ENCODE data around the gene GSAP. TPM values are rescaled to one million over a fixed set of nuclear protein-coding genes. Genes with fewer than 3 reads are reported as not detected.
A peak's percentile ranks its signal among the peaks of the same experiment; 100 is the strongest.

Gene GSAP
- total and polyA plus RNA-seq, 5 donors from 2014 or later, result 1.1 to 6.8 (median 3.2) TPM

DNA sequence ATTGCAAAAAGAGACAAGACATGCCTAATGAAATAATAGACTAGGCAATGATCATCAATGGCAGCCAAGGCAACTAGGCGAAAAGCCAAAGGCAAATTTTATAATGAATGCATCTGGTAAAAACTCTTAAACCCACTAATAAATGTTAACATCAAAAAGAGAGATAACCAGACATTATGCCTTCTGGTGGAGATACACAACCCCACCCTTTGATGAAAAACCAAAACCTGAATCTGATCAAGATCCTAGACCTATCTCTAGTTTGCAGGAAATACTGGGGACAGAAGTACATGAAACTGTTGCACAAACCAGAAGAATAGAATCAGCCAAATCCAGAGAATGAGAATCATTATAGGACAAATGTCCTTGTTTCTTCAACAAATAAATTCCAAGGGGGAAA lies 22.0 kb upstream of the GSAP start:
- ATAC-seq (ENCODE audit: low read depth in 2 of 2) (no peak), DNase-seq (no peak)
- H3K9me3 Mint-ChIP-seq, result no peaks in the 10 kb centered on the region
- H3K4me3 Mint-ChIP-seq, result no peak overlapping the region
- Histone ChIP-seq H3K4me1 (ENCODE audit: control insufficient read depth, insufficient read depth, low read length, poor library complexity, severe bottlenecking) (no peaks in the 10 kb centered on the region), H3K36me3 (ENCODE audit: control insufficient read depth, insufficient read depth, low read length) (no peaks in the 10 kb centered on the region), H3K27ac (ENCODE audit: insufficient read depth, low read length, poor library complexity, severe bottlenecking) (no peak overlapping the region), H3K9me3 (ENCODE audit: control insufficient read depth in 2 of 2, low read length in 2 of 2) (no peaks in the 10 kb centered on the region), H3K4me3 (ENCODE audit: low read depth, low read length) (no peak overlapping the region), H3K27me3 (ENCODE audit: control insufficient read depth, insufficient read depth, low read length) (peaks cover 4% of the 10 kb centered on the region)
- H3K36me3 Mint-ChIP-seq, result no peaks in the 10 kb centered on the region
- no peaks in the 10 kb centered on the region for H3K4me1 Mint-ChIP-seq
- H3K27ac Mint-ChIP-seq, result no peak overlapping the region
- peaks cover 29% of the 10 kb centered on the region for H3K27me3 Mint-ChIP-seq

GRCh38 chr7:77434570-77435275 lies 18.6 kb upstream of the GSAP start:
- Histone ChIP-seq H3K4me3 (ENCODE audit: low read depth, low read length) (no peak overlapping the region), H3K36me3 (ENCODE audit: control insufficient read depth, insufficient read depth, low read length) (no peaks in the 10 kb centered on the region), H3K9me3 (ENCODE audit: control insufficient read depth in 2 of 2, low read length in 2 of 2) (no peaks in the 10 kb centered on the region), H3K27ac (ENCODE audit: insufficient read depth, low read length, poor library complexity, severe bottlenecking) (no peak overlapping the region), H3K4me1 (ENCODE audit: control insufficient read depth, insufficient read depth, low read length, poor library complexity, severe bottlenecking) (no peaks in the 10 kb centered on the region), H3K27me3 (ENCODE audit: control insufficient read depth, insufficient read depth, low read length) (peaks cover 3% of the 10 kb centered on the region)
- H3K36me3 Mint-ChIP-seq, result no peaks in the 10 kb centered on the region
- no peak for DNase-seq
- H3K27me3 Mint-ChIP-seq, result peaks cover 28% of the 10 kb centered on the region
- no peak overlapping the region for H3K4me3 Mint-ChIP-seq
- no peaks in the 10 kb centered on the region for H3K4me1 Mint-ChIP-seq
- H3K27ac Mint-ChIP-seq, result no peak overlapping the region
- no peak for ATAC-seq (ENCODE audit: low read depth in 2 of 2)
- no peaks in the 10 kb centered on the region for H3K9me3 Mint-ChIP-seq

DNA sequence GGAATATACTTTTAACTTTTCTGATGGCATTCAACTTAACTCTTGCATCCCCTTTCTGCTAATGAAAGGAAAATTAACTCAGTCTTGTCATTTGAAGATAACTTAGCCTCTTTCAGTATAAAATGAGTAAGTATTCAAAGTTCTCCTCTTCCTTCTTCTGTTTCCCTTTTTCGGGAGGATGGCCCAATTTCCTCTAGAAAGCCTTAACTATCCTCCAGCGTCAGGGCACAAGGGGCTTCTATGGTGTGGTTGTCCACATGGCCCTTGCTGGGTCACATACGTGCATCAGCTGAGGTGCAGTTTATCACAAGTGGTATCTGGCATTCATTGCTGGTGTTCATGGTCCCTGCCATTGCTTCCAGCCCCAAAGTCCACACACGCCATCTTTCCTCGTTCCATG lies 17.8 kb upstream of the GSAP start:
- no peaks in the 10 kb centered on the region for H3K36me3 ChIP-seq (ENCODE audit: control insufficient read depth, insufficient read depth, low read length)
- ATAC-seq (ENCODE audit: low read depth in 2 of 2), result no peak
- H3K9me3 ChIP-seq (ENCODE audit: control insufficient read depth in 2 of 2, low read length in 2 of 2), result no peaks in the 10 kb centered on the region
- no peaks in the 10 kb centered on the region for H3K9me3 Mint-ChIP-seq
- H3K27me3 ChIP-seq (ENCODE audit: control insufficient read depth, insufficient read depth, low read length), result peaks cover 1% of the 10 kb centered on the region
- no peaks in the 10 kb centered on the region for H3K4me1 ChIP-seq (ENCODE audit: control insufficient read depth, insufficient read depth, low read length, poor library complexity, severe bottlenecking)
- H3K27ac Mint-ChIP-seq, result no peak overlapping the region
- DNase-seq, result no peak
- no peak overlapping the region for H3K27ac ChIP-seq (ENCODE audit: insufficient read depth, low read length, poor library complexity, severe bottlenecking)
- peaks cover 0 to 5% (median under 1%) of the 10 kb centered on the region in 4 donors for H3K4me1 Mint-ChIP-seq
- H3K36me3 Mint-ChIP-seq, result no peaks in the 10 kb centered on the region
- H3K4me3 Mint-ChIP-seq, result no peak overlapping the region
- H3K27me3 Mint-ChIP-seq, result peaks cover 28% of the 10 kb centered on the region
- no peak overlapping the region for H3K4me3 ChIP-seq (ENCODE audit: low read depth, low read length)

GRCh38 chr7:77430927-77431326 lies 14.8 kb upstream of the GSAP start:
- Mint-ChIP-seq H3K27ac (no peak overlapping the region), H3K36me3 (no peaks in the 10 kb centered on the region), H3K4me1 (peaks cover 0 to 21% (median 12%) of the 10 kb centered on the region in 4 donors), H3K9me3 (no peaks in the 10 kb centered on the region), H3K4me3 (no peak overlapping the region), H3K27me3 (peaks cover 38% of the 10 kb centered on the region)
- ATAC-seq (ENCODE audit: low read depth in 2 of 2) (no peak), DNase-seq (no peak)
- H3K4me1 ChIP-seq (ENCODE audit: control insufficient read depth, insufficient read depth, low read length, poor library complexity, severe bottlenecking), result peaks cover 11% of the 10 kb centered on the region
- H3K4me3 ChIP-seq (ENCODE audit: low read depth, low read length), result no peak overlapping the region
- no peaks in the 10 kb centered on the region for H3K36me3 ChIP-seq (ENCODE audit: control insufficient read depth, insufficient read depth, low read length)
- H3K27me3 ChIP-seq (ENCODE audit: control insufficient read depth, insufficient read depth, low read length), result peaks cover 1% of the 10 kb centered on the region
- no peaks in the 10 kb centered on the region for H3K9me3 ChIP-seq (ENCODE audit: control insufficient read depth in 2 of 2, low read length in 2 of 2)
- no peak overlapping the region for H3K27ac ChIP-seq (ENCODE audit: insufficient read depth, low read length, poor library complexity, severe bottlenecking)

GRCh38 chr7:77428777-77429231 lies 12.7 kb upstream of the GSAP start:
- peaks cover 11% of the 10 kb centered on the region for H3K4me1 ChIP-seq (ENCODE audit: control insufficient read depth, insufficient read depth, low read length, poor library complexity, severe bottlenecking)

DNA sequence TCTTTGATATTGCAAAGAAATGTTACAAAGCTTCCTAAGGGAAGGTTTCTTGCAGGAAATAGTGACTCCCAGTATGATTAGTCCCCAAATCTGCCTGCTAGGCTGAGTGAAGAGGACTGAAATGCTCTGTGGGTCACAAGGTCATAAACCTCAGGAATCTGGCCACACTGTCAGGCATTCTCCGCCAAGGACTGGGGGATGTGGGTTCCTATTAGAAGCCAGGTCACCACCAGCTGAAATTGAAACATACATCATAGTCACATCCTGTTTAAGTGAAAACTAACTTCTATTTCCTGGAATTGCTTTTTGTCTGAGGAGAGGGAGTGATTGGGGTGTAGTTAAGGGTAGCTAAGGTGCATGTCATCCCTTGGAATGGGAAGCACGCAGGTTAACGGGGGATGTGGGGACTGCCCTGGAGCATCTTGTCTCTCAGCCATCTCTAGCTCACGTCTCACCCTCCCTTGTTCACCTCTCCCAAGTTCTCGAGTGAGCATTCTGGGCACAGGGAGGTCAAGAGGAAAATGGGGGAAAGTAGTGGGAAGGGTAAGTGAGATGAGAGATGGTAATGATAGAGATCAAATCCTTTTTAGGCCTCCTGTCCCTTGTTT lies 12.0 kb upstream of the GSAP start:
- Histone ChIP-seq H3K36me3 (ENCODE audit: control insufficient read depth, insufficient read depth, low read length) (no peaks in the 10 kb centered on the region), H3K9me3 (ENCODE audit: control insufficient read depth in 2 of 2, low read length in 2 of 2) (no peaks in the 10 kb centered on the region), H3K27ac (ENCODE audit: insufficient read depth, low read length, poor library complexity, severe bottlenecking) (no peak overlapping the region), H3K4me3 (ENCODE audit: low read depth, low read length) (no peak overlapping the region), H3K4me1 (ENCODE audit: control insufficient read depth, insufficient read depth, low read length, poor library complexity, severe bottlenecking) (peaks cover 11% of the 10 kb centered on the region), H3K27me3 (ENCODE audit: control insufficient read depth, insufficient read depth, low read length) (no peaks in the 10 kb centered on the region)
- Mint-ChIP-seq H3K4me3 (peak overlapping the region in 2 of 4 donors; percentile 0 to 66), H3K4me1 (peaks cover 0 to 21% (median 12%) of the 10 kb centered on the region in 4 donors), H3K27ac (peak overlapping the region; percentile 7 to 52 (median 39)), H3K36me3 (no peaks in the 10 kb centered on the region), H3K27me3 (peaks cover 29% of the 10 kb centered on the region), H3K9me3 (no peaks in the 10 kb centered on the region)
- ATAC-seq (ENCODE audit: low read depth in 2 of 2) (peak; percentile 60 to 67), DNase-seq (peak in 1 of 3 donors; percentile 77)

More at GRCh38 chr7:77428777-77429231, 12.7 kb upstream of the GSAP start:
- Mint-ChIP-seq H3K4me3 (no peak overlapping the region), H3K36me3 (no peaks in the 10 kb centered on the region), H3K27me3 (peaks cover 30% of the 10 kb centered on the region), H3K4me1 (peaks cover 0 to 21% (median 12%) of the 10 kb centered on the region in 4 donors), H3K9me3 (no peaks in the 10 kb centered on the region), H3K27ac (peak overlapping the region in 2 of 3 donors; percentile 22 to 49)
- no peaks in the 10 kb centered on the region for H3K9me3 ChIP-seq (ENCODE audit: control insufficient read depth in 2 of 2, low read length in 2 of 2)
- ATAC-seq (ENCODE audit: low read depth in 2 of 2) (peak in 1 of 2 donors; percentile 21), DNase-seq (no peak)
- no peaks in the 10 kb centered on the region for H3K36me3 ChIP-seq (ENCODE audit: control insufficient read depth, insufficient read depth, low read length)
- H3K27ac ChIP-seq (ENCODE audit: insufficient read depth, low read length, poor library complexity, severe bottlenecking), result no peak overlapping the region
- no peak overlapping the region for H3K4me3 ChIP-seq (ENCODE audit: low read depth, low read length)
- no peaks in the 10 kb centered on the region for H3K27me3 ChIP-seq (ENCODE audit: control insufficient read depth, insufficient read depth, low read length)

GRCh38 chr7:77426521-77427051 lies 10.4 kb upstream of the GSAP start:
- DNase-seq, result no peak
- Mint-ChIP-seq H3K36me3 (no peaks in the 10 kb centered on the region), H3K4me1 (peaks cover 0 to 21% (median 12%) of the 10 kb centered on the region in 4 donors), H3K4me3 (no peak overlapping the region), H3K27me3 (peaks cover 27% of the 10 kb centered on the region), H3K27ac (no peak overlapping the region), H3K9me3 (no peaks in the 10 kb centered on the region)
- H3K4me1 ChIP-seq (ENCODE audit: control insufficient read depth, insufficient read depth, low read length, poor library complexity, severe bottlenecking), result peaks cover 11% of the 10 kb centered on the region
- no peak overlapping the region for H3K4me3 ChIP-seq (ENCODE audit: low read depth, low read length)
- H3K9me3 ChIP-seq (ENCODE audit: control insufficient read depth in 2 of 2, low read length in 2 of 2), result no peaks in the 10 kb centered on the region
- ATAC-seq (ENCODE audit: low read depth in 2 of 2), result no peak
- no peak overlapping the region for H3K27ac ChIP-seq (ENCODE audit: insufficient read depth, low read length, poor library complexity, severe bottlenecking)
- H3K27me3 ChIP-seq (ENCODE audit: control insufficient read depth, insufficient read depth, low read length), result peaks cover 4% of the 10 kb centered on the region
- no peaks in the 10 kb centered on the region for H3K36me3 ChIP-seq (ENCODE audit: control insufficient read depth, insufficient read depth, low read length)
